HG03045 (cell line): ENCODE measurements around the gene GALNT9.
"Not testable (repeated sequence)": the region's sequence is repeated elsewhere in the genome, so short reads cannot be mapped to it uniquely, and the experiment has no call there.

Experiments
- ATAC-seq: cut with Tn5 transposase; IDR thresholded peaks from one replicate; pipeline ENCODE4 v1.9.1; 2021; ENCODE audit warnings: mild to moderate bottlenecking, moderate library complexity; ENCODE audit not compliant: unreplicated experiment

GALNT9 gene

GRCh38 chr12:132238488-132238854 is 90.9 kb downstream of the GALNT9 start:
- ATAC-seq: no peak

GRCh38 chr12:132237772-132238487 is 91.5 kb downstream of the GALNT9 start:
- ATAC-seq: no peak

- ATAC-seq: no peak
These were observed 92.2 kb downstream of the GALNT9 start for GRCh38 chr12:132236930-132237771.

- no peak for ATAC-seq
These were observed 93.1 kb downstream of the GALNT9 start for GRCh38 chr12:132236129-132236929.

- ATAC-seq: no peak
These were observed 94.1 kb downstream of the GALNT9 start for GRCh38 chr12:132235116-132235820.

- ATAC-seq: no peak
These were observed 99.0 kb downstream of the GALNT9 start for GRCh38 chr12:132230381-132230780.

- ATAC-seq: no peak
These were observed 99.5 kb downstream of the GALNT9 start for GRCh38 chr12:132229926-132230325.

- ATAC-seq: no peak
These were observed 100.1 kb downstream of the GALNT9 start for GRCh38 chr12:132229193-132229760.

- no peak for ATAC-seq
These were observed 100.8 kb downstream of the GALNT9 start for GRCh38 chr12:132228476-132229192.

GRCh38 chr12:132227782-132228475 is 101.5 kb downstream of the GALNT9 start:
- no peak for ATAC-seq

GRCh38 chr12:132227118-132227517 is 102.3 kb downstream of the GALNT9 start:
- no peak for ATAC-seq

- no peak for ATAC-seq
These were observed 102.8 kb downstream of the GALNT9 start for GRCh38 chr12:132226604-132227003.

GRCh38 chr12:132225214-132225613 is 104.2 kb downstream of the GALNT9 start:
- no peak for ATAC-seq

GRCh38 chr12:132224484-132224883 is 104.9 kb downstream of the GALNT9 start:
- ATAC-seq: no peak

GRCh38 chr12:132222808-132223173 is 106.6 kb downstream of the GALNT9 start:
- no peak for ATAC-seq

- no peak for ATAC-seq
These were observed 107.1 kb downstream of the GALNT9 start for GRCh38 chr12:132222096-132222807.

- ATAC-seq: not testable (repeated sequence)
These were observed 109.6 kb downstream of the GALNT9 start for GRCh38 chr12:132219761-132220160.

- no peak for ATAC-seq
These were observed 110.1 kb downstream of the GALNT9 start for GRCh38 chr12:132219323-132219722.

- ATAC-seq: no peak
These were observed 110.5 kb downstream of the GALNT9 start for GRCh38 chr12:132218915-132219314.
